Aorta (tissue), 5 donors: Measurements from ENCODE around the gene SLC39A3. TPM values are rescaled to one million over a fixed set of nuclear protein-coding genes. Genes with fewer than 3 reads are reported as not detected.

Experiments used
- ATAC-seq: fragments of 200-7000 bp; cut with Tn5 transposase; one replicate; pipeline ENCODE4 v1.9.1; 2022; ENCODE audit warnings: moderate library complexity; ENCODE audit not compliant: low FRiP score
- DNase-seq, 2 donors: peaks; one replicate each; pipeline ENCODE4 v3.0.0-alpha.2; 2020
- H3K27ac ChIP-seq, 2 donors: one replicate each; pipeline ENCODE4 v1.5.1; 2013; ENCODE audit warnings: low read length in 2 of 2, mild to moderate bottlenecking in 2 of 2, moderate library complexity in 2 of 2, control low read depth in 1 of 2, inconsistent platforms in 1 of 2, low read depth in 1 of 2
- H3K27me3 ChIP-seq, 2 donors: one replicate each; pipeline ENCODE4 v1.6.1; 2013; ENCODE audit warnings: control low read depth in 1 of 2, low read length in 1 of 2, mild to moderate bottlenecking in 1 of 2, moderate library complexity in 1 of 2; ENCODE audit not compliant: insufficient read depth in 2 of 2, control insufficient read depth in 1 of 2
- H3K36me3 ChIP-seq, 2 donors: one replicate each; pipeline ENCODE4 v1.6.1; 2013; ENCODE audit warnings: control low read depth in 1 of 2, low read length in 1 of 2, mild to moderate bottlenecking in 1 of 2; ENCODE audit not compliant: insufficient read depth in 2 of 2, control insufficient read depth in 1 of 2
- H3K4me1 ChIP-seq, 2 donors: one replicate each; pipeline ENCODE4 v1.6.1; 2013; ENCODE audit warnings: low read length in 2 of 2, control low read depth in 1 of 2, mild to moderate bottlenecking in 1 of 2, moderate library complexity in 1 of 2; ENCODE audit not compliant: insufficient read depth in 2 of 2, control insufficient read depth in 1 of 2
- H3K4me3 ChIP-seq, 2 donors: one replicate each; pipeline ENCODE4 v1.5.1; 2013; ENCODE audit warnings: low read length in 2 of 2, control low read depth in 1 of 2, mild to moderate bottlenecking in 1 of 2
- H3K9me3 ChIP-seq: one replicate; pipeline ENCODE4 v1.6.1; 2013; ENCODE audit warnings: mild to moderate bottlenecking, low read length; ENCODE audit not compliant: control insufficient read depth
- WGBS, 2 donors: extraction: QIAGEN DNeasy Blood & Tissue Kit; methylation state at CpG; one replicate each; pipeline ENCODE4 v1.1.7; 2013; 5-methylcytosine and 5-hydroxymethylcytosine counted together
- intact Hi-C, 2 donors: fragments of 100-400 bp; cut with DNase I; formaldehyde crosslinking; loops; one replicate each; pipeline versions ENCODE4 v1.14.2 to v1.15.0; 2022
- polyA plus RNA-seq, 2 donors: library from polyadenylated mRNA; stranded (reverse); fragments of 200-250 nt; gene quantifications; one replicate each; pipeline ENCODE4 v1.2.3, GENCODE V29; 2013
- total RNA-seq, 2 donors: library from RNA; stranded (reverse); fragmentation: NEBNext Ultra II Directional; extraction: Animal tissue kit (Norgen Biotek cat#: 25700); gene quantifications; one replicate each; pipeline ENCODE4 v1.2.1, GENCODE V29; 2021
- donor health status: healthy with polysubstance abuse.
- donor health status: Bipolar disorder and iron deficiency.
- donor health status: DM: no; HTN: no; CAD: no.
- donor health status: DM: no; HTN: no; CAD: no.
- donor health status: DM: yes; HTN: yes; CAD: no.

SLC39A3 gene
- total and polyA plus RNA-seq, 4 donors: 6.0 to 19.6 (median 13.9) TPM

DNA sequence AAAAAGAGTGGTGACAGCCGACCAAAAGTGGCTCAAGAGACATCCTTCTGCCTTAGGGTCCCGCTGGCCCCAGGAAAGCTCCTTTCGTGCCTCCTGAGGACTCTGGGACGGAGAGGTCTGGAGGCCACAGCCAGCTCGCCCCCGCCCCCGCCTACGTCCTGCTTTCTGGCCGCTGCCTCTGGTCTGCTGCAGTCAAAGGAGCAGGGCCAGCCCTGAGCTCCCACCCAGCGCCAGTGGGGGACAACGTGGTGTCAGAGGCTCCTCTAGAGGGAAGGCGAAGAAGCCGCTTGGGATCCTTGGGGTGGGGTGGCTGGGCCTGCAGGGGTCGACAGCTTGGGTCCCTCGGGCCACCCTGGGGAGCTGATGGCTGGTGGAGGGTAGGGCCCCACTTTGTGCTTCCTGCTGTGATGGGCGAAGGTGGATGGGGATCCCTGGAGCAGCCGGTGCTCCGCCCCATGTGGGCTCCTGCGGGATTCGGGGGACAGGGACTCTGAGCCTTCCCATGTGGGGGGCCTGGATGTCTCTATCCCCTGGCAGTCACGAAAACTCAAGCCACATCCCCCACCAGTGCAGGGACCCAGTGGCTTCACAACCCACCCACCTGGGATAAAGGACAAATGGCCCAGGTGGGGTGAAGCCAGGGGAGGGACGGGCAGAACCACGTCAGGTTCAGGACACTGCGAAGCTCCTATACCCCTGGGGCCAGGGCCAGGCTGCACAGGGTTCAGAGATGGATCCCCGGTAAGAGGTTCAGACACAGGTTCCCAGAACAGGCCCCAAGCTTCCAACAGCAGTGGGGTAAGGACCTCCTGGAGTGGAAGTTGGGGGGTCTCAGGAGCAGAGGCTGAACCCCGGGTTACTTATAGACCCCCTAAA lies 9.6 kb downstream of the SLC39A3 start:
- Histone ChIP-seq H3K36me3 (peaks cover 0 to 5% of the 10 kb centered on the region in 2 donors), H3K4me1 (no peaks in the 10 kb centered on the region), H3K27me3 (no peaks in the 10 kb centered on the region), H3K9me3 (no peaks in the 10 kb centered on the region), H3K4me3 (no peak overlapping the region), H3K27ac (no peak overlapping the region)
- WGBS, 2 donors: 88 to 89% methylated on average over 25 to 26 of the region's 26 CpGs
- ATAC-seq (peak; percentile 26), DNase-seq (no peak)
- intact Hi-C loops: no loop called here

- DNase-seq: no peak
- 84 to 86% methylated on average over 23 of the region's 23 CpGs for WGBS, 2 donors
- no peak for ATAC-seq
- Histone ChIP-seq H3K4me3 (no peak overlapping the region), H3K4me1 (no peaks in the 10 kb centered on the region), H3K9me3 (no peaks in the 10 kb centered on the region), H3K27me3 (no peaks in the 10 kb centered on the region), H3K27ac (no peak overlapping the region), H3K36me3 (peaks cover 0 to 5% of the 10 kb centered on the region in 2 donors)
- intact Hi-C loops: no loop called here
These were observed 10.9 kb downstream of the SLC39A3 start for GRCh38 chr19:2728783-2729387.

DNA sequence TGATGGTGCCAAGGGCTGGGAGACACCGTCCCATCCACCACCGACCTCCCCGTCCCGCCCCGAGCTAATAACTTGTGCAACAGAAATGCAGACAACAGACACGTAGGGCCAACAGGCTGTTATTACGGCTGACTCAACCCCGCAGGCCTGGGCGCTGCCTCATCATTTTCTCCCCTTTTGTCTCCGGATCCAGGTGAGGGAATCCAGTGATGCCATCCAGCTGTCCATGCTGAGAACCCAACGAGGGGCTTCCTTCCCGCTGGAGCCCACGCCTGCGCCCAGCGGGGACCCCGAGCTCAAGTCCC lies 12.2 kb downstream of the SLC39A3 start:
- intact Hi-C loops: no loop called here
- no peak for DNase-seq

GRCh38 chr19:2726904-2727639 lies 12.7 kb downstream of the SLC39A3 start:
- ATAC-seq: no peak
- H3K27ac ChIP-seq: no peak overlapping the region
- DNase-seq: no peak
- 20 to 21% methylated on average over 26 of the region's 26 CpGs for WGBS, 2 donors
- intact Hi-C loops: no loop called here
- H3K4me1 ChIP-seq: no peaks in the 10 kb centered on the region
- no peak overlapping the region for H3K4me3 ChIP-seq
- H3K9me3 ChIP-seq: no peaks in the 10 kb centered on the region
- no peaks in the 10 kb centered on the region for H3K36me3 ChIP-seq
- H3K27me3 ChIP-seq: no peaks in the 10 kb centered on the region

More for the DNA sequence above, 12.2 kb downstream of the SLC39A3 start:
- Histone ChIP-seq H3K27ac (no peak overlapping the region), H3K4me3 (no peak overlapping the region), H3K27me3 (no peaks in the 10 kb centered on the region), H3K9me3 (no peaks in the 10 kb centered on the region), H3K36me3 (peaks cover 0 to 1% of the 10 kb centered on the region in 2 donors), H3K4me1 (no peaks in the 10 kb centered on the region)
- no peak for ATAC-seq
- 60 to 64% methylated on average over 16 of the region's 16 CpGs for WGBS, 2 donors

- H3K27me3 ChIP-seq: no peaks in the 10 kb centered on the region
These were observed 13.5 kb downstream of the SLC39A3 start for GRCh38 chr19:2726160-2726855.

DNA sequence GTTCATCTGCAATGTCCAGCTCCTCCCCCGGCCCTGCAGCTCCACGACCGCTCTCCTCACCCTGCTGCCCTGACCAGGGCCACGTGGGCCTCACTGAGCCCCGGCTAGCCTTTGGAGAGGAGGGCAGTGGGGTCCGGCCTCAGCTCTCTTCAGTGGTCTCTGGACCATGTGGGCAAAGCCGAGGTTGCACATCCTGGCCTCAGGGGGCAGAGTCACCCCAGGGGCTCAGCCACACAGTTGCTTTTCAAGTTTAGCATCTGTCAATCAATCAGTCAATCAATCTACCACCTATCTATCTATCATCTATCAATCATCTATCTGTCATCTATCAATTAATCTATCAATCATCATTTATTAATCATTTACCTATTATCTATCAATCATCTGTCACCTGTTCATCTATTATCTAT lies 15.7 kb downstream of the SLC39A3 start:
- Histone ChIP-seq H3K4me1 (no peaks in the 10 kb centered on the region), H3K4me3 (no peak overlapping the region), H3K36me3 (no peaks in the 10 kb centered on the region), H3K27me3 (no peaks in the 10 kb centered on the region), H3K9me3 (no peaks in the 10 kb centered on the region), H3K27ac (no peak overlapping the region)
- ATAC-seq (no peak), DNase-seq (no peak)
- intact Hi-C loops: no loop called here
- WGBS, 2 donors: 77 to 82% methylated on average over 7 of the region's 7 CpGs

More at GRCh38 chr19:2726160-2726855, 13.5 kb downstream of the SLC39A3 start:
- DNase-seq (no peak), ATAC-seq (no peak)
- intact Hi-C loops: no loop called here
- WGBS, 2 donors: 67% methylated on average over 14 to 15 of the region's 15 CpGs
- Histone ChIP-seq H3K9me3 (no peaks in the 10 kb centered on the region), H3K36me3 (no peaks in the 10 kb centered on the region), H3K4me1 (no peaks in the 10 kb centered on the region), H3K27ac (no peak overlapping the region), H3K4me3 (no peak overlapping the region)

GRCh38 chr19:2723747-2724146 lies 16.1 kb downstream of the SLC39A3 start:
- H3K27me3 ChIP-seq: no peaks in the 10 kb centered on the region
- no peak overlapping the region for H3K27ac ChIP-seq
- no peak for ATAC-seq
- no peaks in the 10 kb centered on the region for H3K9me3 ChIP-seq
- no peaks in the 10 kb centered on the region for H3K36me3 ChIP-seq
- no peaks in the 10 kb centered on the region for H3K4me1 ChIP-seq
- intact Hi-C loops: no loop called here
- 74 to 77% methylated on average over 14 of the region's 14 CpGs for WGBS, 2 donors
- no peak overlapping the region for H3K4me3 ChIP-seq
- no peak for DNase-seq

DNA sequence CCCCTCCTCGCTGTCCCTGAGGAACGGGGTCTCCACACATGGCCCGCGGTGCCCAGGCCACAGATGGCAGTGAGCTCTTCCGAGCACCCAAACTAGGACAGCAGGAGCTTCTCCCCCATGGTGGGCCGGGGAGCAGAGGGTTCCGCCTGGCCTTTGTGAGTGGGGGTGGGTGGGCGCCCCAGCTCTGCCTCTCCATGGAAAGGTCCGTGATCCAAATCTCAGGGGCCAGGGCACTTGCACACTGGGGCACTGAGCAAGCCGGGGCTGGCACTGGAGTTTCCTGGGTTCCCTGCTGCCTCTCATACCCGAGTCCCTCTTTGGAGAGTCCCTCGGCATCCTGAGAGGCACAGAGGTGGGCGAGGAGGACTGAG lies 16.5 kb downstream of the SLC39A3 start:
- no peak overlapping the region for H3K27ac ChIP-seq
- H3K9me3 ChIP-seq: no peaks in the 10 kb centered on the region
- DNase-seq (no peak), ATAC-seq (no peak)
- no peaks in the 10 kb centered on the region for H3K36me3 ChIP-seq
- intact Hi-C loops: no loop called here
- H3K27me3 ChIP-seq: no peaks in the 10 kb centered on the region
- H3K4me1 ChIP-seq: no peaks in the 10 kb centered on the region
- WGBS, 2 donors: 35 to 38% methylated on average over 13 of the region's 13 CpGs
- no peak overlapping the region for H3K4me3 ChIP-seq
